Breast epithelium (tissue), 3 donors: ENCODE results near the gene PIWIL1.

ENCODE experiments used
- CTCF ChIP-seq, 3 donors: fragments of 450-650 bp; IDR thresholded peaks; one replicate each; pipeline ENCODE4 v1.5.1; 2016 to 2017; ENCODE audit warnings: antibody characterized with exemption in 3 of 3, mild to moderate bottlenecking in 3 of 3, moderate library complexity in 3 of 3
- POLR2AphosphoS5 ChIP-seq, 3 donors: sonication (generic); formaldehyde crosslinking; IDR thresholded peaks; one replicate each; pipeline ENCODE4 v1.6.1; 2017; ENCODE audit warnings: antibody characterized with exemption in 3 of 3

- TF ChIP-seq POLR2AphosphoS5 (IDR thresholded peaks at IDR 0.05) (no peak), CTCF (IDR thresholded peaks at IDR 0.05) (no peak)
Measured at GRCh38 chr12:130300090-130300489, 37.6 kb upstream of the PIWIL1 start.
